HepG2 (cell line): ENCODE measurements around the gene GFER. TPM values are rescaled to one million over a fixed set of nuclear protein-coding genes. Genes with fewer than 3 reads are reported as not detected.

Source experiments
- ATAC-seq: fragments of 200-7000 bp; cut with Tn5 transposase; 3 replicates; pipeline ENCODE4 v1.9.1; 2020; ENCODE audit warnings: mild to moderate bottlenecking, moderate library complexity
- BruUV-seq: library from RNA; stranded (reverse); fragments of 400-500 nt; replicated peaks from 2 replicates; lab custom pipeline; 2021; lab: Mats Ljungman, UMichigan
- CTCF ChIA-PET: fragments of 300-600 bp; formaldehyde crosslinking; extraction: SDS; loops from one replicate; lab custom pipeline; 2021; ENCODE audit warnings: low total read pairs, inconsistent platforms, low intra/inter-chr PET ratio; lab: Yijun Ruan, JAX
- POLR2A ChIA-PET: fragments of 350-600 bp; sonication (Branson Sonifier 250); formaldehyde crosslinking; loops from one replicate; lab custom pipeline; 2020; ENCODE audit warnings: antibody characterized with exemption, inconsistent platforms; lab: Yijun Ruan, JAX
- DNase-seq: peaks from one replicate; pipeline ENCODE4 v3.0.0-alpha.2; 2015; ENCODE audit warnings: low spot score
- FAIRE-seq: peaks from 3 replicates; lab custom pipeline; 2011; peaks lifted over from hg19 to GRCh38; lab: Jason Lieb, UNC
- H2AFZ ChIP-seq: one replicate; pipeline ENCODE4 v1.6.1; 2011; ENCODE audit warnings: low read length, inconsistent platforms
- H3K27ac ChIP-seq: fragments of 300-600 bp; 3 replicates; pipeline ENCODE4 v1.8.0; 2011; ENCODE audit warnings: mixed run types, mild to moderate bottlenecking, mixed read lengths, low read length, inconsistent platforms; ENCODE audit not compliant: insufficient read depth; ENCODE audit errors: extremely low read length
- H3K27me3 ChIP-seq, 2 experiments: fragments of 200-600 bp in 1 of 2; 2 replicates in 1 of 2; 3 replicates in 1 of 2; pipeline versions ENCODE4 v1.6.0 to v1.8.0; 2011; ENCODE audit warnings: low read length in 2 of 2, mild to moderate bottlenecking in 2 of 2, moderate library complexity in 2 of 2, inconsistent platforms in 1 of 2; ENCODE audit not compliant: insufficient read depth in 2 of 2, control insufficient read depth in 1 of 2
- H3K36me3 ChIP-seq, 2 experiments: fragments of 200-600 bp in 1 of 2; replicated peaks in 1 of 2; 2 replicates in 1 of 2; 3 replicates in 1 of 2; pipeline versions ENCODE4 v1.5.1 to v1.8.0; 2011; ENCODE audit warnings: low read length in 2 of 2, inconsistent platforms in 1 of 2; ENCODE audit not compliant: insufficient read depth in 2 of 2, control insufficient read depth in 1 of 2
- H3K4me1 ChIP-seq: 2 replicates; pipeline ENCODE4 v1.5.1; 2012; ENCODE audit warnings: low read length, inconsistent platforms; ENCODE audit not compliant: insufficient read depth
- H3K4me2 ChIP-seq: 2 replicates; pipeline ENCODE4 v1.6.0; 2011; ENCODE audit warnings: low read depth, low read length, inconsistent platforms
- H3K4me3 ChIP-seq, 3 experiments: fragments of 200-600 bp in 1 of 3; sonication (generic), shearing (Covaris generic) in 1 of 3; replicated peaks in 1 of 3; 2 replicates each; pipeline ENCODE4 v1.5.1; 2011 to 2016; ENCODE audit warnings: low read length in 3 of 3, inconsistent platforms in 2 of 3, low read depth in 2 of 3, mild to moderate bottlenecking in 2 of 3, control low read depth in 1 of 3, mixed read lengths in 1 of 3; ENCODE audit not compliant: insufficient read depth in 1 of 3
- H3K79me2 ChIP-seq: one replicate; pipeline ENCODE4 v1.6.1; 2011; ENCODE audit warnings: low read length, inconsistent platforms; ENCODE audit not compliant: insufficient read depth
- H3K9ac ChIP-seq: 2 replicates; pipeline ENCODE4 v1.6.0; 2011; ENCODE audit warnings: mild to moderate bottlenecking, low read depth, low read length, inconsistent platforms; ENCODE audit not compliant: insufficient read depth
- H3K9me3 ChIP-seq: 2 replicates; pipeline ENCODE4 v1.5.1; 2012; ENCODE audit warnings: mild to moderate bottlenecking, low read length
- H4K20me1 ChIP-seq: 2 replicates; pipeline ENCODE4 v1.6.0; 2011; ENCODE audit warnings: inconsistent platforms, mild to moderate bottlenecking, low read length, moderate library complexity; ENCODE audit not compliant: insufficient read depth
- NFE2L1 ChIP-seq: sonication (generic); formaldehyde crosslinking; IDR thresholded peaks from 2 replicates; pipeline ENCODE4 v1.4.0; 2020; ENCODE audit warnings: missing genetic modification reagents, mild to moderate bottlenecking, borderline replicate concordance
- NR1H2 ChIP-seq: sonication (generic); formaldehyde crosslinking; IDR thresholded peaks from 2 replicates; pipeline ENCODE4 v1.8.1; 2022; ENCODE audit warnings: low read depth, missing genetic modification reagents, borderline replicate concordance
- PTBP1 ChIP-seq: fragments of 200-400 bp; formaldehyde crosslinking; IDR thresholded peaks from 2 replicates; pipeline ENCODE4 v1.6.1; 2018; ENCODE audit warnings: low read length, low read depth; ENCODE audit not compliant: poor library complexity, severe bottlenecking
- ZNF607 ChIP-seq: sonication (generic); formaldehyde crosslinking; IDR thresholded peaks from 2 replicates; pipeline ENCODE4 v1.5.1; 2020; ENCODE audit warnings: missing genetic modification reagents, mild to moderate bottlenecking, borderline replicate concordance
- ZNF761 ChIP-seq: sonication (generic); formaldehyde crosslinking; conservative IDR thresholded peaks from 2 replicates; pipeline ENCODE4 v1.4.0; 2020; ENCODE audit warnings: mild to moderate bottlenecking, missing genetic modification reagents
- WGBS: methylation state at CpG from one replicate; pipeline ENCODE4 v1.1.6; 2017; ENCODE audit warnings: low lambda C conversion rate; 5-methylcytosine and 5-hydroxymethylcytosine counted together
- in situ Hi-C: cut with HindIII; loops from 2 replicates; pipeline ENCODE4 v1.10.0; 2017; ENCODE audit warnings: low pct_unique_long_range_greater_than_20kb; ENCODE audit not compliant: extremely low pct_ligation_motif_present
- intact Hi-C: fragments of 100-400 bp; cut with micrococcal nuclease; formaldehyde crosslinking; loops from one replicate; pipeline ENCODE4 v1.10.0; 2022; ENCODE audit not compliant: unreplicated experiment
- polyA plus RNA-seq, 8 experiments: library from polyadenylated mRNA; depleted of rRNA in 3 of 8; stranded (reverse) in 7 of 8; unstranded in 1 of 8; fragments of >200 nt; fragmentation: Illumina TruSeq in 4 of 8; extraction: Trizol in 4 of 8; gene quantifications; 2 replicates each; pipeline versions ENCODE4 v1.2.1 to v1.2.3, GENCODE V29; 2011 to 2016; ENCODE audit warnings: low read depth in 4 of 8, missing spikeins in 1 of 8, mixed read lengths in 1 of 8; ENCODE audit not compliant: insufficient read depth in 1 of 8
- total RNA-seq, 5 experiments: library from RNA; depleted of rRNA; stranded (reverse); fragments of >200 nt; fragmentation: Illumina TruSeq; extraction: Trizol; gene quantifications; 2 replicates each; pipeline ENCODE4 v1.2.3, GENCODE V29; 2016; ENCODE audit warnings: low read depth in 1 of 5
- TF ChIP-seq, protein P1 (sequence below): sonication (generic); formaldehyde crosslinking; IDR thresholded peaks from 2 replicates; pipeline ENCODE4 v1.4.0; 2020; ENCODE audit warnings: missing genetic modification reagents; ENCODE audit errors: not compliant biosample characterization
- TF ChIP-seq, protein P2 (sequence below): sonication (generic); formaldehyde crosslinking; IDR thresholded peaks from 2 replicates; pipeline ENCODE4 v1.8.0; 2023; ENCODE audit warnings: mild to moderate bottlenecking, missing genetic modification reagents

The GFER gene
- total and polyA plus RNA-seq, 2 of the 13 experiments (the other 11 are each of a cell fraction or from before 2014, with no cell fraction given), result 28.6 to 71.7 TPM

DNA sequence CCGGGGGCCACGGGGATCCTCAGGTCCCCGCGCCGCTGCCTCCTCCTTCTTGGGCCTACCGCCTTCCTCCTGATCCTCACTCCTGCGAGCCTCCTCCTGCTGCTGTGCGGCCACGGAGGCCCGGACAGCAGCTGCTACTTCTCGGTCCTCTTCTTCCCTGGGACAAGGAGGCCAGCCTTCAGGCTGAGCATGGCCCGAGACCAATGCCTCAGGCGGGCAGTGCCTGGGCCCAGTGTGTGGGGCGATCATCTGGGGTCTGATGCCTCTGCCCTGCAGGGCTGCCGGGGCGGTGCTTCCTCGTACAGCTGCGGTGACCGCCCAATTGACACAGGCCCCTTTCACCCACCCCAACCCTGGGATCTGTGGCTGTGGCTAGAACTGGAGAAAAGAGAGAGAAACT is 17.0 kb downstream of the GFER start (continued):
- TF ChIP-seq ZNF761 (CRISPR knock-in tag) (no peak), NFE2L1 (CRISPR knock-in tag) (no peak), NR1H2 (CRISPR knock-in tag) (no peak)
- TF ChIP-seq, protein P1, sequence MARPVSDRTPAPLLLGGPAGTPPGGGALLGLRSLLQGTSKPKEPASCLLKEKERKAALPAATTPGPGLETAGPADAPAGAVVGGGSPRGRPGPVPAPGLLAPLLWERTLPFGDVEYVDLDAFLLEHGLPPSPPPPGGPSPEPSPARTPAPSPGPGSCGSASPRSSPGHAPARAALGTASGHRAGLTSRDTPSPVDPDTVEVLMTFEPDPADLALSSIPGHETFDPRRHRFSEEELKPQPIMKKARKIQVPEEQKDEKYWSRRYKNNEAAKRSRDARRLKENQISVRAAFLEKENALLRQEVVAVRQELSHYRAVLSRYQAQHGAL, result no peak
- TF ChIP-seq, protein P2, sequence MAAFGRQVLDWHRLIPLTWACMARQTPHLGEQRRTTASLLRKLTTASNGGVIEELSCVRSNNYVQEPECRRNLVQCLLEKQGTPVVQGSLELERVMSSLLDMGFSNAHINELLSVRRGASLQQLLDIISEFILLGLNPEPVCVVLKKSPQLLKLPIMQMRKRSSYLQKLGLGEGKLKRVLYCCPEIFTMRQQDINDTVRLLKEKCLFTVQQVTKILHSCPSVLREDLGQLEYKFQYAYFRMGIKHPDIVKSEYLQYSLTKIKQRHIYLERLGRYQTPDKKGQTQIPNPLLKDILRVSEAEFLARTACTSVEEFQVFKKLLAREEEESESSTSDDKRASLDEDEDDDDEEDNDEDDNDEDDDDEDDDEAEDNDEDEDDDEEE (CRISPR knock-in tag), result no peak

DNA sequence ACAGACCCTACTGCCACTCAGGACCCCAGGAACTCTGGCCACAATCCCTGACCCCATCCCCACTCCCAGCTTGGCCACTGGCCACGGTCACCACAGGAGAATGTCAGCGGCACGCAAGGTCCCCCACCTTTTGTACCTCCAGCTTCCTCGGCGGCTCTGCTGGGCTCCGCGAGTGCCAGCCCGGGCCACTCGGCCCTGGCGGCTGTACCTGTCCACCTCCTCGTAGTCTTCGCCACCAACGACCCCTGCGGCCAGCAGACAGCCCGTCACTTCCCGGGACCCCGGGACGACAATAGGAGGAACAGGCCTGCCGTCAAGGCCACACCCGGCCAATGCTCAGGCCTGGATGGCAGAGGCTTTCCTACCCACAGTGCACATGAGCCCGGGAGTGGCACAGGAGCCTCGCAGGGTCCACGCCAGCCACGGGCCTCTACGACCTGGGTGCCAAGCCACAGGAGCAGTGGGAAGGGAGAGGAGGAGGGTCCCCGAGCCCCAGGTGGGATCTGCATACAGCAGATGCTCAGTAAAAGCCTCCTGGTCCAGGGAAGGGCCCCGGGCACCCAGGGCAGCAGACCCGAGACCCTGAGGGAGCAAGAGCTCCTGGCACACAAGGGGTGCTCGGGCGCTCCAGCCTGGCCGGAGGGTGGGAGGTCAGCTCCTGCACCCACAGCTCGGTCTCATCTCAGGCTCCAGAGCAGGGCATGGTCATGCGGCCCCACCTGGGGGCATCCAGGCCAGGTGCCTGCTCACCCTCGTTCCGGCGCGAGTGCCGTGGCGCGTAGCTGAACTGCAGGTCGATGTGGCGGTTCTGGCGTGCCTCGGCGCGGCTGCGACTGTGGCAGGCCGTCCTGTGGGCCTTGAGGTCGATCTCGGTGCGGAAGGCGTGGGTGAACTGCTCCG is 17.7 kb downstream of the GFER start:
- in situ Hi-C loops, result no loop called here
- Histone ChIP-seq H2AFZ (no peak overlapping the region), H3K4me3 (no peak overlapping the region), H3K4me2 (no peak overlapping the region), H3K4me1 (peaks cover 24% of the 10 kb centered on the region), H3K9ac (no peak overlapping the region), H3K36me3 (peaks cover 29 to 45% of the 10 kb centered on the region in 2 experiments), H3K27ac (no peak overlapping the region), H3K9me3 (no peaks in the 10 kb centered on the region), H3K27me3 (no peaks in the 10 kb centered on the region), H4K20me1 (peaks cover 5% of the 10 kb centered on the region; the same call in 1 of the 2 replicates), H3K79me2 (peaks cover 18% of the 10 kb centered on the region)
- BruUV-seq, result no TSS peak
- DNase-seq (no peak), ATAC-seq (no peak), FAIRE-seq (no peak)
- no peak for TF ChIP-seq ZNF607 (CRISPR knock-in tag)
- TF ChIP-seq PTBP1, result no peak
- intact Hi-C loops, result no loop called here
- CTCF ChIA-PET, result no interaction called here
- POLR2A ChIA-PET, result no interaction called here
- 97% methylated on average over 42 of the region's 53 CpGs for WGBS
